DMS114 treated with DMSO at 0.1 percent for 48 hours (cell line): Measurements from ENCODE around the gene CCNF.

ENCODE experiments used
- DNase-seq: peaks from one replicate; lab custom pipeline; 2025; ENCODE audit not compliant: unreplicated experiment; lab: John Stamatoyannopoulos, UW

CCNF gene

GRCh38 chr16:2455081-2455845 is 26.0 kb downstream of the CCNF start:
- no peak for DNase-seq

- DNase-seq, result no peak
These were observed 27.4 kb downstream of the CCNF start for GRCh38 chr16:2456551-2457153.

GRCh38 chr16:2457267-2457666 is 28.0 kb downstream of the CCNF start:
- DNase-seq, result no peak

GRCh38 chr16:2457946-2458345 is 28.7 kb downstream of the CCNF start:
- DNase-seq, result no peak

- no peak for DNase-seq
These were observed 29.8 kb downstream of the CCNF start for GRCh38 chr16:2458887-2459646.

GRCh38 chr16:2459647-2460390 is 30.6 kb downstream of the CCNF start, which contains the start of gene TEDC2:
TSS of gene TEDC2 (plus strand) at chr16:2460109. CDS start at chr16:2460145, 36 bp downstream.
- peak; percentile 90 for DNase-seq

- no peak for DNase-seq
These were observed 31.1 kb downstream of the CCNF start for GRCh38 chr16:2460391-2460713.

- DNase-seq, result no peak
These were observed 31.7 kb downstream of the CCNF start for GRCh38 chr16:2460916-2461315.

- DNase-seq, result no peak
These were observed 33.0 kb downstream of the CCNF start for GRCh38 chr16:2462031-2462866.

GRCh38 chr16:2464333-2464732 is 35.1 kb downstream of the CCNF start:
- no peak for DNase-seq

- no peak for DNase-seq
These were observed 36.6 kb downstream of the CCNF start for GRCh38 chr16:2465653-2466415.

- no peak for DNase-seq
These were observed 37.6 kb downstream of the CCNF start for GRCh38 chr16:2466667-2467527.

- no peak for DNase-seq
These were observed 38.4 kb downstream of the CCNF start for GRCh38 chr16:2467528-2468232.

GRCh38 chr16:2468233-2468724 is 39.0 kb downstream of the CCNF start:
- DNase-seq, result no peak

GRCh38 chr16:2468725-2469398 is 39.6 kb downstream of the CCNF start:
- no peak for DNase-seq

- no peak for DNase-seq
These were observed 40.4 kb downstream of the CCNF start for GRCh38 chr16:2469399-2470233.

GRCh38 chr16:2470234-2470601 is 41.0 kb downstream of the CCNF start:
- DNase-seq, result no peak
